Skeletal muscle satellite cell (primary cell): ENCODE data around the gene OSBPL5. TPM values are rescaled to one million over a fixed set of nuclear protein-coding genes. Genes with fewer than 3 reads are reported as not detected.

Source experiments
- small RNA-seq: library from RNA; depleted of rRNA; stranded (forward); fragments of <200 nt; gene quantifications from one replicate; pipeline ENCODE3, GENCODE V24; 2012

OSBPL5 gene

Small RNA genes lying within 50 kb of the gene (small RNA-seq; reads per million reads assigned to genes)
- not detected for gene RNU1-91P
